ENCODE results near the gene RRP1. TPM values are rescaled to one million over a fixed set of nuclear protein-coding genes. Genes with fewer than 3 reads are reported as not detected.
"Not testable (repeated sequence)": the region's sequence is repeated elsewhere in the genome, so short reads cannot be mapped to it uniquely, and the experiment has no call there.

RRP1 gene
- total RNA-seq, 4 donors from 2014 or later = 19.0 to 25.2 (median 20.8) TPM

- H3K36me3 ChIP-seq = no peaks in the 10 kb centered on the region
- H3K27ac ChIP-seq = no peak overlapping the region
- H3K9me3 ChIP-seq = peaks cover 0 to 9% (median 0%) of the 10 kb centered on the region in 3 donors
- no peak for ATAC-seq
- H3K27me3 ChIP-seq = peaks cover 18% of the 10 kb centered on the region
- H3K4me3 ChIP-seq = no peak overlapping the region
- WGBS, 2 donors (ENCODE audit: low coverage in 1 of 2) = 89 to 95% methylated on average over 8 to 9 of the region's 11 CpGs
- H3K4me1 ChIP-seq = no peaks in the 10 kb centered on the region
- no peak for TF ChIP-seq CTCF (IDR thresholded peaks at IDR 0.05)
- no peak for TF ChIP-seq POLR2AphosphoS5 (IDR thresholded peaks at IDR 0.05)
- TF ChIP-seq POLR2A (IDR thresholded peaks at IDR 0.05) = no peak
- TF ChIP-seq EP300 (IDR thresholded peaks at IDR 0.05) = no peak
Measured at GRCh38 chr21:43820466-43820865, 31.1 kb downstream of the RRP1 start.

GRCh38 chr21:43822166-43822565, 32.8 kb downstream of the RRP1 start:
- ATAC-seq, H3K9me3 ChIP-seq, H3K27ac ChIP-seq, H3K4me3 ChIP-seq, H3K36me3 ChIP-seq, H3K4me1 ChIP-seq: not testable (repeated sequence)
- H3K27me3 ChIP-seq = peaks cover 18% of the 10 kb centered on the region
- WGBS, 2 donors (ENCODE audit: low coverage in 1 of 2) = no CpG with 5 or more reads among the region's 25 CpGs

- not testable (repeated sequence) for H3K27ac ChIP-seq
- 100% methylated on average over 1 of the region's 5 CpGs; no CpG with 5 or more reads in 1 of the 2 donors for WGBS, 2 donors (ENCODE audit: low coverage in 1 of 2)
Measured at GRCh38 chr21:43822741-43823140, 33.4 kb downstream of the RRP1 start.

GRCh38 chr21:43824333-43825241, 35.2 kb downstream of the RRP1 start:
- Histone ChIP-seq H3K27me3 (peaks cover 22% of the 10 kb centered on the region), H3K27ac (no peak overlapping the region), H3K4me3 (no peak overlapping the region), H3K4me1 (no peaks in the 10 kb centered on the region), H3K9me3 (no peaks in the 10 kb centered on the region), H3K36me3 (no peaks in the 10 kb centered on the region)
- TF ChIP-seq POLR2A (IDR thresholded peaks at IDR 0.05) (no peak), EP300 (IDR thresholded peaks at IDR 0.05) (no peak), CTCF (IDR thresholded peaks at IDR 0.05) (no peak), POLR2AphosphoS5 (IDR thresholded peaks at IDR 0.05) (no peak)
- 75% methylated on average over 2 of the region's 17 CpGs; no CpG with 5 or more reads in 1 of the 2 donors for WGBS, 2 donors (ENCODE audit: low coverage in 1 of 2)
- ATAC-seq = no peak

More at GRCh38 chr21:43822741-43823140, 33.4 kb downstream of the RRP1 start:
- H3K4me3 ChIP-seq, H3K9me3 ChIP-seq, H3K36me3 ChIP-seq, ATAC-seq, H3K4me1 ChIP-seq: not testable (repeated sequence)
- H3K27me3 ChIP-seq = peaks cover 15% of the 10 kb centered on the region

DNA sequence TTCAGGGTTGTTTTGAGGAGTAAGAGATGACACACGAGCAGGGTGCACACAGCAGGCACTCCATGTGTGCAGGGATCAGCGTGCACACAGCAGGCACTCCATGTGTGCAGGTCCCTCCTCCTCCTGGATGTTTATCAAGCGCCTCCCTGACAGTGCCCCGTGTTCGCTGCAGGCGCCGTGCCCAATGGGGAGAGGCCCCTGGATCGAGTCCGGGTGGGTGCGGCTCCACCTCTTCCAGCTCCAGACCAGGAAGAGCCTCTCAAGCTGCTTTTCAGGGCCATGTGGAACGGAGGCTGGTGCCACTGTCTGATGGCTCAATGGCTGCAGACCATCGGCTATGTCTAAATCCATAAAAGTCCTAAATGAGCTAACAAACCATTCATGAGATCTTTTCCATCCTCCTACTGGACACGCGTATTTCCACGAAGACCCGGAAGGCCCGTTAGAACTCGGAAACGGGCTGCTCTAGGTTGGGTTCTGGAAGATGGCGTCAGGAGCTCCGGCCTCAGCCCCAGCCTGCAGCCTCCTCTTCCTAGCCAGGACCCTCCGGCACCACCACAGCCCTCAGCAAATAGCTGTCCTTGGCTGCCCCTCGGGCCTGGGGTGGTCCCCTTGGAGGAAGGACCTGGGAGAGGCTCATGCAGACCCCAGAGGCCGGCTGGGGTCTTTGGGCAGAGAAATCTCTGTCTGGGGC, 36.0 kb downstream of the RRP1 start:
- no CpG with 5 or more reads among the region's 24 CpGs for WGBS, 2 donors (ENCODE audit: low coverage in 1 of 2)
- TF ChIP-seq EP300 (IDR thresholded peaks at IDR 0.05) = no peak
- no peak for TF ChIP-seq POLR2A (IDR thresholded peaks at IDR 0.05)
- no peak for TF ChIP-seq CTCF (IDR thresholded peaks at IDR 0.05)
- no peak for TF ChIP-seq POLR2AphosphoS5 (IDR thresholded peaks at IDR 0.05)
- ATAC-seq = no peak

More for the DNA sequence above, 36.0 kb downstream of the RRP1 start:
- Histone ChIP-seq H3K27ac (no peak overlapping the region), H3K4me1 (no peaks in the 10 kb centered on the region), H3K9me3 (no peaks in the 10 kb centered on the region), H3K4me3 (no peak overlapping the region), H3K27me3 (peaks cover 30% of the 10 kb centered on the region), H3K36me3 (no peaks in the 10 kb centered on the region)
